SK-N-SH (cell line): ENCODE results near the gene MMAB.

Experiments used
- CTCF ChIP-seq: fragments of 200-600 bp; sonication (generic); IDR thresholded peaks from 2 replicates; pipeline ENCODE4 v1.6.1; 2017; ENCODE audit warnings: antibody characterized with exemption, mild to moderate bottlenecking, moderate library complexity
- MAX ChIP-seq: IDR thresholded peaks from 2 replicates; pipeline ENCODE4 v1.4.0; 2012; ENCODE audit warnings: low read depth
- POLR2AphosphoS5 ChIP-seq: IDR thresholded peaks from 2 replicates; pipeline ENCODE4 v1.6.1; 2012; ENCODE audit warnings: low read depth, low read length
- RCOR1 ChIP-seq: fragments of 150-350 bp; IDR thresholded peaks from 2 replicates; pipeline ENCODE4 v1.6.1; 2017; ENCODE audit warnings: antibody characterized with exemption, low read length
- RFX5 ChIP-seq: IDR thresholded peaks from 2 replicates; pipeline ENCODE4 v1.6.1; 2012; ENCODE audit warnings: mild to moderate bottlenecking, improper control_type of control experiment, low read length
- TAF1 ChIP-seq: IDR thresholded peaks from 2 replicates; pipeline ENCODE4 v1.6.1; 2012; ENCODE audit warnings: low read depth, mild to moderate bottlenecking, low read length, moderate library complexity, borderline replicate concordance

- TF ChIP-seq RCOR1 (no peak), RFX5 (no peak), TAF1 (no peak), CTCF (no peak), POLR2AphosphoS5 (no peak), MAX (no peak)
Measured at GRCh38 chr12:109621211-109621694, 47.9 kb upstream of the MMAB start.
